ENCODE results near the gene ATF2. TPM values are rescaled to one million over a fixed set of nuclear protein-coding genes. Genes with fewer than 3 reads are reported as not detected.
A peak's percentile ranks its signal among the peaks of the same experiment; 100 is the strongest.

The ATF2 gene
- total RNA-seq, 3 donors from 2014 or later (not counting 1 experiment from before 2014, with no cell fraction given): 66.7 to 76.5 (median 74.4) TPM

DNA sequence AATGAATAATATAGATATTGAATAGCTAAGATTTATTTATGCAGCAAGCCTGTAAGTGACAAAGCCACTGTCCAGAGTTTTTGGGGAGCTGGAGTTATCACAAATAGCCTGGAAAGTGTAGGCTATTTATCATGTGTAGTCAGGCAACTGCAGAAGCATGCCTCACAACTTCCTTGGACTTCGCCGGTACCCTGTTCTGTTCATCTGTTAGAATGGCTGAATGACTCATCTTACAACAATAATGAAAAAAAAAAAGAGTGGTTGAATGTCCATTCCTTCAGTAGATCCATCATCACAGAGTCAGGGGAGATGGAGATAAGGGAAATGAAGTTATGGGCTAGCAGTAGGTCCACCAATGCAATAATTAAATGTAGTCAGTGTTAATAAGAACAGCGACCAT lies 37.5 kb upstream of the ATF2 start:
- DNase-seq (no peak), ATAC-seq (no peak)
- no peaks in the 10 kb centered on the region for H3K36me3 ChIP-seq (ENCODE audit: control insufficient read depth, insufficient read depth, low read length)
- TF ChIP-seq, protein P1, sequence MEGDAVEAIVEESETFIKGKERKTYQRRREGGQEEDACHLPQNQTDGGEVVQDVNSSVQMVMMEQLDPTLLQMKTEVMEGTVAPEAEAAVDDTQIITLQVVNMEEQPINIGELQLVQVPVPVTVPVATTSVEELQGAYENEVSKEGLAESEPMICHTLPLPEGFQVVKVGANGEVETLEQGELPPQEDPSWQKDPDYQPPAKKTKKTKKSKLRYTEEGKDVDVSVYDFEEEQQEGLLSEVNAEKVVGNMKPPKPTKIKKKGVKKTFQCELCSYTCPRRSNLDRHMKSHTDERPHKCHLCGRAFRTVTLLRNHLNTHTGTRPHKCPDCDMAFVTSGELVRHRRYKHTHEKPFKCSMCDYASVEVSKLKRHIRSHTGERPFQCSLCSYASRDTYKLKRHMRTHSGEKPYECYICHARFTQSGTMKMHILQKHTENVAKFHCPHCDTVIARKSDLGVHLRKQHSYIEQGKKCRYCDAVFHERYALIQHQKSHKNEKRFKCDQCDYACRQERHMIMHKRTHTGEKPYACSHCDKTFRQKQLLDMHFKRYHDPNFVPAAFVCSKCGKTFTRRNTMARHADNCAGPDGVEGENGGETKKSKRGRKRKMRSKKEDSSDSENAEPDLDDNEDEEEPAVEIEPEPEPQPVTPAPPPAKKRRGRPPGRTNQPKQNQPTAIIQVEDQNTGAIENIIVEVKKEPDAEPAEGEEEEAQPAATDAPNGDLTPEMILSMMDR (IDR thresholded peaks at IDR 0.05): no peak
- no CpG with 5 or more reads among the region's 3 CpGs for WGBS (ENCODE audit: insufficient coverage)
- H3K36me3 Mint-ChIP-seq: no peaks in the 10 kb centered on the region
- H3K27ac ChIP-seq (ENCODE audit: low read length): no peak overlapping the region
- H3K4me3 ChIP-seq (ENCODE audit: low read length): no peak overlapping the region
- H3K9me3 ChIP-seq (ENCODE audit: control insufficient read depth, insufficient read depth, low read length): no peaks in the 10 kb centered on the region
- H3K27me3 Mint-ChIP-seq (ENCODE audit: low read depth in 2 of 2): peaks cover 11 to 15% of the 10 kb centered on the region in 2 donors
- H3K9me3 Mint-ChIP-seq: no peaks in the 10 kb centered on the region
- intact Hi-C loops (cut with micrococcal nuclease): no loop called here
- H3K4me3 Mint-ChIP-seq: no peak overlapping the region
- H3K4me1 Mint-ChIP-seq: peaks cover 31 to 33% of the 10 kb centered on the region in 2 donors
- H3K27me3 ChIP-seq (ENCODE audit: control insufficient read depth, insufficient read depth, low read length): peaks cover 8% of the 10 kb centered on the region
- H3K27ac Mint-ChIP-seq: no peak overlapping the region
- peaks cover 11% of the 10 kb centered on the region for H3K4me1 ChIP-seq (ENCODE audit: control insufficient read depth, insufficient read depth, low read length)

DNA sequence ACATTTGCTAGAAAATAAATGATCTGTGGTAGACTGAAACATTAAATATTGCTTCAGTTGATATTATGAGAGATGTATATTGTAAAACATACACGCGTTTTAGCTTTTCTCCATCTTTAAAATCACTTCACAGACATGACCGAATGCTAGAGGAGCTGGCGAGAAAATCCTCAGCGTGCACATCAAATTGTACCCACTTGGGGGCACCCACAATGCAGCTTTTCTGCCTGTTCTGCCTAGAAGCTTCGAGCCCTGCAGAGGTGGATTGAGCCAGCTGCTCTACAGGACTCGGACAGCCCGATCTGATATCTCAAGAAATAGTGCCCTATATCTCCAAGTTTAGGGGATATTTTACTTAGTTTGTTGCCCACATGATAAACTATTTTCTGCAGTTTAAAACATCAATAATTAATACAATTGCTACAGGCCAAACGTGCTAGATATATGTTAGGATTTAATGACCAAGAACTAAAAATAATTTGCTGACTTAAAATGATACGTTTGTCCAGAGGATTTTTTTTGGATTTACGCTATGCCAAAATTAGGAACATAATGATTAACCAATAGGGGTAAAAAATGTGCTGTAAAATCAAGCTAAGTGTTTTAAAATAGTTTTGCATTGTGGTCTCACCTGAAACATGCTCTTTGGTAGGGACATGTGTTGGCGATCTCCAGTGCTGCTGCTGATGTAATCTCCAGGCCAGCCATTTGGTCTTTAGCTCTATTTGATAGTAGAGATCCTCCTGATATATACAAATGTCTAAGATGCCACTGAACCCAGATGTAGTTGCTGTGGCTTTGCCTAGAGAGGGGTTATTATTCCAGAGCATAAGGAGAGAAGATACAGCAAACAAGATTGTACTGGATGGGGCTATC lies 35.9 kb upstream of the ATF2 start:
- Mint-ChIP-seq H3K36me3 (no peaks in the 10 kb centered on the region), H3K27ac (no peak overlapping the region), H3K27me3 (ENCODE audit: low read depth in 2 of 2) (peaks cover 15 to 18% of the 10 kb centered on the region in 2 donors), H3K4me1 (peaks cover 25 to 26% of the 10 kb centered on the region in 2 donors), H3K4me3 (no peak overlapping the region), H3K9me3 (no peaks in the 10 kb centered on the region)
- intact Hi-C loops (cut with micrococcal nuclease): loop anchor here (1.0 kb wide), 2 partner anchors 78 to 125 kb away; no protein-coding TSS in a partner anchor
- DNase-seq (peak; percentile 35 to 67), ATAC-seq (peak; percentile 78 to 84 (median 82))
- Histone ChIP-seq H3K36me3 (ENCODE audit: control insufficient read depth, insufficient read depth, low read length) (no peaks in the 10 kb centered on the region), H3K4me3 (ENCODE audit: low read length) (no peak overlapping the region), H3K9me3 (ENCODE audit: control insufficient read depth, insufficient read depth, low read length) (no peaks in the 10 kb centered on the region), H3K27me3 (ENCODE audit: control insufficient read depth, insufficient read depth, low read length) (peaks cover 8% of the 10 kb centered on the region), H3K27ac (ENCODE audit: low read length) (no peak overlapping the region), H3K4me1 (ENCODE audit: control insufficient read depth, insufficient read depth, low read length) (peaks cover 11% of the 10 kb centered on the region)
- TF ChIP-seq, protein P1 (IDR thresholded peaks at IDR 0.05): peak; percentile 63
- WGBS (ENCODE audit: insufficient coverage): 39% methylated on average over 10 of the region's 12 CpGs

DNA sequence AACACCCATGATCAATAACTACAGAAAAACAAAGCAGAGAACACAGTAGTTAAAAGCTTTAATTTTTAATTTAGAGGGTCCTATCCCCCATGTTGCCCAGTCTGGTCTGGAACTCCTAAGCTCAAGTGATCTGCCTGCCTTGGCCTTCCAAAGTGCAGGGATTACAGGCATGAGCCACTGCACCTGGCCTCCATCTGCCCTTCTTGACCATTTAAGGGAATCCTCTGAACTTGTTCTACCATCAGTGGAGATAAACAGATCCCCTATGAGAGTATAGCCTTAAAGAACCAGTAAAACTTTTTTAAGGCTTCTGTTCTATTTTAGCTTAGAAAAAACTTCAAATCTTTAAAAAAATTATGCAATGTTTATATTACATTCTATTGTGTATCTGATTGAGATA lies 27.0 kb upstream of the ATF2 start:
- peaks cover 20 to 55% of the 10 kb centered on the region in 2 donors for H3K27me3 Mint-ChIP-seq (ENCODE audit: low read depth in 2 of 2)
- H3K4me1 ChIP-seq (ENCODE audit: control insufficient read depth, insufficient read depth, low read length): no peaks in the 10 kb centered on the region
- no peaks in the 10 kb centered on the region for H3K27me3 ChIP-seq (ENCODE audit: control insufficient read depth, insufficient read depth, low read length)
- no peaks in the 10 kb centered on the region for H3K9me3 ChIP-seq (ENCODE audit: control insufficient read depth, insufficient read depth, low read length)
- H3K27ac Mint-ChIP-seq: no peak overlapping the region
- TF ChIP-seq, protein P1 (IDR thresholded peaks at IDR 0.05): no peak
- H3K4me1 Mint-ChIP-seq: no peaks in the 10 kb centered on the region
- H3K36me3 ChIP-seq (ENCODE audit: control insufficient read depth, insufficient read depth, low read length): no peaks in the 10 kb centered on the region
- no peak overlapping the region for H3K27ac ChIP-seq (ENCODE audit: low read length)
- intact Hi-C loops (cut with micrococcal nuclease): no loop called here
- no peak overlapping the region for H3K4me3 ChIP-seq (ENCODE audit: low read length)
- no peaks in the 10 kb centered on the region for H3K36me3 Mint-ChIP-seq
- ATAC-seq (no peak), DNase-seq (no peak)
- no peaks in the 10 kb centered on the region for H3K9me3 Mint-ChIP-seq
- no peak overlapping the region for H3K4me3 Mint-ChIP-seq
